Loucy (cell line): Measurements from ENCODE around the gene DESI2.
"Not testable (repeated sequence)": the region's sequence is repeated elsewhere in the genome, so short reads cannot be mapped to it uniquely, and the experiment has no call there.

Source experiments
- EZH2phosphoT487 ChIP-seq: fragments of 200-600 bp; IDR thresholded peaks from 2 replicates; pipeline ENCODE4 v1.6.1; 2018; ENCODE audit warnings: antibody characterized with exemption, mild to moderate bottlenecking, moderate library complexity, borderline replicate concordance
- TF ChIP-seq, protein P1 (sequence below): fragments of 200-600 bp; sonication (generic); conservative IDR thresholded peaks from 2 replicates; pipeline ENCODE4 v1.5.1; 2014; ENCODE audit warnings: mild to moderate bottlenecking, antibody characterized with exemption, low read length

DNA sequence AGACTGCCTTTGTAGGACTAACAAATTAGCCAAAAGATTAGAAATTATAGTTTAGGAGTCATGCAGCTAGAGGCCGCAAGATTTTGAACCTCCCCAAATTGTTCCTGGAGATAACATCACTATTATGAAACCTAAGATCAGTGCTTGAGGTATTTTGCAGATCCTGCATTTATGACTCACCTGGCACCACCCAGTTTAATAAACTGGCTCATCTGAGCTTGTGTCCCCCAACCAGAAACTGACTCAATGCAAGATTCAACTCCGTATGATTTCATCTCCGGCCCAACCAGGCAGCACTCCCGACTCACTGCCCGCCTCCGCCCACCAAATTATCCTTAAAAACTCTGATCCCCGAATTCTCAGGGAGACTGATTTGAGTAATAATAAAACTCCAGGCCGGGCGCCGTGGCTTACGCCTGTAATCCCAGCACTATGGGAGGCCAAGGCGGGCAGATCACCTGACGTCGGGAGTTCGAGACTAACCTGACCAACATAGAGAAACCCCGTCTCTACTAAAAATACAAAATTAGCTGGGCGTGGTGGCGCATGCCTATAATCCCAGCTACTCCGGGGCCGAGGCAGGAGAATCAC, 87.2 kb downstream of the DESI2 start:
- not testable (repeated sequence) for TF ChIP-seq EZH2phosphoT487
- TF ChIP-seq, protein P1, sequence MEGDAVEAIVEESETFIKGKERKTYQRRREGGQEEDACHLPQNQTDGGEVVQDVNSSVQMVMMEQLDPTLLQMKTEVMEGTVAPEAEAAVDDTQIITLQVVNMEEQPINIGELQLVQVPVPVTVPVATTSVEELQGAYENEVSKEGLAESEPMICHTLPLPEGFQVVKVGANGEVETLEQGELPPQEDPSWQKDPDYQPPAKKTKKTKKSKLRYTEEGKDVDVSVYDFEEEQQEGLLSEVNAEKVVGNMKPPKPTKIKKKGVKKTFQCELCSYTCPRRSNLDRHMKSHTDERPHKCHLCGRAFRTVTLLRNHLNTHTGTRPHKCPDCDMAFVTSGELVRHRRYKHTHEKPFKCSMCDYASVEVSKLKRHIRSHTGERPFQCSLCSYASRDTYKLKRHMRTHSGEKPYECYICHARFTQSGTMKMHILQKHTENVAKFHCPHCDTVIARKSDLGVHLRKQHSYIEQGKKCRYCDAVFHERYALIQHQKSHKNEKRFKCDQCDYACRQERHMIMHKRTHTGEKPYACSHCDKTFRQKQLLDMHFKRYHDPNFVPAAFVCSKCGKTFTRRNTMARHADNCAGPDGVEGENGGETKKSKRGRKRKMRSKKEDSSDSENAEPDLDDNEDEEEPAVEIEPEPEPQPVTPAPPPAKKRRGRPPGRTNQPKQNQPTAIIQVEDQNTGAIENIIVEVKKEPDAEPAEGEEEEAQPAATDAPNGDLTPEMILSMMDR, result not testable (repeated sequence)
